ENCODE measurements around the gene SPACA5B.
"Not testable (repeated sequence)": the region's sequence is repeated elsewhere in the genome, so short reads cannot be mapped to it uniquely, and the experiment has no call there.

Gene SPACA5B

DNA sequence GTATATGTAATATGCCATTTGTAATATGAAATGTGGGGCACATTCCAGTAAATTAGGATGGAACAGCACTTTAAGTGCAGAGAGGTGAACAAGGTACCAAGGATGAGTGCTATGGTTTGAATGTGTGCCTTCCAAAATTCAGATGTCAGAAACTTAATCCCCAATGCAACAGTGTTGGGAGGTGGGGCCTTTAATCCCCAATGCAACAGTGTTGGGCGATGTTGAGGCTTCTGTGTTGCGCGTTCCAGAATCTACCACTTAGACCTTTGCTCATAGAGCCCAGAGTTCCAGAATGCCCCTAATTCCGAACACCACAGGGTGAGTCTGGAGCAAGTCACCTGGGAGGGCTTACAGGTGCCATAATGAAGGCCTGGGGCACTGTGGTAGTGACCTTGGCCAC is at the start of gene SPACA5B:
TSS of gene SPACA5B (plus strand) at position 301 of the 400 bp plus-strand sequence. CDS start at position 363, 62 bp downstream.
- FAIRE-seq, result not testable (repeated sequence)

DNA sequence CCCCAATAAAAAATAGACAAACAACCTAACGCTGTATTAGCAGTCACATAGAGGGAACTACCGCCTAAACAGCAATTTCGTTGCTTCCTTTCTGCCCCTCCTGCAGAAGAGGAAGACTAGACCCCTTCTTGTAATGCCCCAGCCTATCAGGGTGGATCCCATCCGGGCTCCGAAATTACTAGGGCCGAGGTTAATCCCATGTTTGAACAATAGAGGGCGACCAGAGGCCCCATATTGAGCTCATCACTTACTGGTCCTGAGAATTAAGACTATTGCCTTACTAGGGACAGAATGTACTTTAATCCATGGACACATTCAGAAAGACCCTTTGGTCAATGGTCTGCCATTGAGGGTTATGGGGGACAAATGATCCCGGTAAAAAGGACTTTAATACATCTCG is 47.2 kb upstream of the SPACA5B start:
- peak; percentile 61 for FAIRE-seq

DNA sequence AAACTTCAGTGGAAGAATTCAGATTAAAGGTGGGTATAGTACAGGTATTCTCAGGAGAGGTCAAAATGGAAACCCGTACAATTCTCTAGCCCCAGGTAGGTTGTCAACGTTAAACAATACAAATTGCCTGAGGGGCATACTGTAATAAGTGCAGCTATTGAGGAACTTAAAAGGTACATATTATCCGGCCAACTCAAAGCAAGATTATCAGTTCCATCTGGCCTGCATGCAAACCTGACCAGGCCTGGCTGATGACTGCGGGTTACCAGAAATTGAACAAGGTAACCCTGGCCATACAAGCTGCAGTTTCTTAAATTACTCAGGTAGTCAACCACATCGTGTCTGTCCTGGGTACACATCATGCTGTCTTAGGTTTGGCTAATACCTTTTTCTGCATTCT is 46.7 kb upstream of the SPACA5B start:
- FAIRE-seq, result no peak

DNA sequence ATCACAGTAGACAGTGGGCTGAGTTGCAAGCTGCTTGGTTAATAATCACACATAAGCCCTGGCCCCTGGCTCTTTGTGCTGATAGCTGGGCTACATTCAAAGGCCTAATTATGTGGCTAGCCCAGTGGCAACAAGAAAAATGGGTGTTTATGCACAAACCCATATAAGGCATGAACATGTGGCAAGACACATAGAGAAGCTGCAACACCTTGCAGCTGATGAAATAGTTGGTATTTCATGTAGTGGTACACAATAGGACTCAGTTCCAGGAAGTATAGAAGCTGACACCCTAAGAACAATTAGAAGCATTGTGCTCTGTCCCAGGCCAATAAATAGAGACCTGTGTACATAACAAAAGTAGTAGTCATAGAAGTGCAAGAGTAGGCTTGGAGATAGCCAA is 44.3 kb upstream of the SPACA5B start:
- no peak for FAIRE-seq

DNA sequence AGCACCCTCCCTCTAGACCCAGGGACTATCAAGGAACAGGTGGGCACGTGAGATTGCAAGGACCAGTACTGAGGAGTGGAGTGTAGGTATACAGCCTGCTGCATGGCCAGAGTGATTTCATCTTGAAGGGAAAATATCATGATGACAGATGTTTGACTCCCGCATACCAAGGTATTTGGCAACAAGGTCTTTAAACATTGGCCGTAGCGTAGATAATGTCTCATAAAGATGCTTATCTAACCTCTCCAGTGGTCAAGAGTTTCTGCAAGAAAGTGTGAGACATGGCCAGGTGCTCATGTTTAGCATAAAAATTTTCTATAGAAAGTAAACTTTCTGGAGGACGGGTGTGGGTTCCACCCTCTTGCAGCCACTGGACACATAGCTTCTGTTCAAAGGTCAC is 40.3 kb upstream of the SPACA5B start:
- FAIRE-seq, result no peak

DNA sequence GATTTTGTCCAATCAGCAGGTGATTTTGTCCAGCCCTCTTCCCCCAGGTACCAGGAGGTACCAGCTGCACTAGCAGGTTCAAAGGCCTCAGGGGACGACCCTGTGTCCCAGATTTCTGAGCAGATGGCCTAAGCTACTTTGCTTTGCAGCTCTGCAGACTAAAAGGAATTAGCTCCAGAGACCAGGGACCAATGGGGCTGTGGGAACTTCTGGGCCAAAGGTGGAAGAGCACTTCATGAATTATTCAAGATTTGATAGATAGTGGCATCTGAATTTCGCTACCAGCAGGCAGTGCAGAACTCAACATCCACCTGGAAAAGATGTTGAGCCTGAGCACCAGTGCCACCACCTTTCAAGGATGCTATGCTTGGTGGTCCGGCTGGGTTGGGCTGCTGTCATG is 37.9 kb upstream of the SPACA5B start:
- FAIRE-seq, result not testable (repeated sequence)

DNA sequence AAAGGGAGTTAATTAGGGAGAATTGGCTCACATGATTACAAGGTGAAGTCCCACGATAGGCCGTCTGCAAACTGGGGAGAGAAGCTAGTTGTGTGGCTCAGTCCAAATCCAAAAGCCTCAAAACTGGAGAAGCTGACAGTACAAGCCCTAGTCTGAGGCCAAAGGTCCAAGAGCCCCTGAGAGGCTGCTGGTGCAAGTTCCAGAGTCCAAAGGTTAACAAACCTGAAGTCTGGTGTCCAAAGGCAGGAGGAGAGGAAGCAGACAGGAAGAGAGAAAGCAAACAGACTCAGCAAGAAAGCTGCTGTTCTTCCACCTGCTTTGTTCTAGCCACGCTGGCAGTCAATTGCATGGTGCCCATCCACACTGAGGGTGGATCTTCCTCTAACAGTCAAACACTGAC is 29.0 kb upstream of the SPACA5B start:
- FAIRE-seq, result no peak

DNA sequence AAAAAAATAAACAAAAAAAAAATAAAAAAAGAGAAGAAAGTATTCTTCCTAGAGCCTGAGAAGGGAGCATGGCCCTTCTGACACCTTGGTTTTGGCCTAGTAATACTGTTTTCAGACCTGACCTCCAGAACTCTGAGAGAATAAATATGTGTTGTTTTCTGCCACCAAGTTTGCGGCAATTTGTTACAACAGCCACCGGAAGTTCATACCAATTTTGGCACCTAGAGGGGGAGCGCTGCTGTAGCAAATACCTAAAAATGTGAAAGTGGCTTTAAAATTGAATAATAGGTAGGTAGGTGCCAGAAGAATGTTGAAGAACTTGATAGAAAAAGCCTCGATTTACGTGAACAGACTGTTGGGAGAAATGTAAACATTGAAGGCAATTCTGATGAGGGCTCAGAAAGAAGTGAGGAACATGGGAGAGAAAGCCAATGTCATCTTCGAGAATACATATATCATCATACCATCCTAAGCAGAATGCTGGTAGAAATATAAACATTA is 27.5 kb upstream of the SPACA5B start:
- no peak for FAIRE-seq

DNA sequence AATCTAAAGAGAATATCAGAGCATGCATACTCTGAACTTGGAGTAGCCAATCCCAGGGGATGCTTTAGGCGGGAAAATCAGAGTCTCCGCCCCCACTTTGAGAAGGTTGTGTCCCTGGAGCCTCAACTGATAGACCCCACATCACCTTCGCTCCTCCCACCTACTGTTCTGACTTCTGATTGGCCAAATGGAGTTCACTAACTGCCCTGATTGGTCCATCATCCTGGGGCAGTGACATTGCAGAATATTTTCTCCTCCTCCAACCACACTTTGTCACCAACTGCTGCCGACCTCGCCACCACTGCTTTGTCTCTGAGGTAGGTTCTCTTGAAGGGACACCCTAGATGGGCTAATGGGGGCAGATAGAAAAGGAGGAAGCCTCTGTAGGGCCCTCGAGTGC is 22.7 kb upstream of the SPACA5B start:
- no peak for FAIRE-seq

DNA sequence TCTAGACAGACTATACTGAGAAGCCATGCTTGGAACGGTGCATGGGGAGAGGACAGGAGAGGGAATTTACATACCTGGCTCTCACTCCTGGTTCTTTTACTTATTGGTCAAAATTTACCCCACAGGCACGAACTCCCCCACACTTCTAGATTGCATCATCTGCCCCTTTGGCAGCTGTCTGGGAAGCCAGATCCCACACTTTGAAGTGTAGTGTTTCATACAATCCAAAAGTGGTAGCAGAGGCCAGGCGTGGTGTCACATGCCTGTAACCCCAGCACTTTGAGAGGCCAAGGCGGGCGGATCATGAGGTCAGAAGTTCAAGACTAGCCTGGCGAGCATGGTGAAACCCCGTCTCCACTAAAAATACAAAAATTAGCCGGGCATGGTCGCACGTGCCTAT is 5.1 kb upstream of the SPACA5B start:
- FAIRE-seq, result not testable (repeated sequence)

DNA sequence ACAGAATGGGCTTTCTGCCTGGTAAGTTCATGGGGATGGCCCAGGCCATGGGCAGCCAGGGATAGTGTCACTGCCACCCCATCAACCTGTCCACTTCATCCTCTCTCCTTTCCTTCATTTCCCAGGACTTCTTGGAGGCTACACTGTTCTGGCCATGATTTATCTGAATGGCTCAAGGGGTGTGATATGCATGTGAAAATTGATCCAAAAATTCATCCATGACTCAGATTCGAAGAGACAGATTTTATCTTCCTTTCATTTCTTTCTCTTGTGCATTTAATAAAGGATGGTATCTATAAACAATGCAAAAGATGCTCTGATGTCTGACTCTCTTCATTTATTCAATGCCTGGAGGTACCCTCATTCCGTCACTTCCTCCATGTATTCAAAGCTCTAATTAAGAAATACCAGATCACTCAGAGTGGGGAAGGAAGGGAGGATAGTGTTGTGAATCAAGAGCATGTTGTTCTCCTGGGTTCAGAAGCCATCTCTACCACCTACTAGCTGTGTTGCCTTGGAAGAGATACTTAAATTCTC is 1.9 kb downstream of the SPACA5B start:
- FAIRE-seq, result not testable (repeated sequence)

DNA sequence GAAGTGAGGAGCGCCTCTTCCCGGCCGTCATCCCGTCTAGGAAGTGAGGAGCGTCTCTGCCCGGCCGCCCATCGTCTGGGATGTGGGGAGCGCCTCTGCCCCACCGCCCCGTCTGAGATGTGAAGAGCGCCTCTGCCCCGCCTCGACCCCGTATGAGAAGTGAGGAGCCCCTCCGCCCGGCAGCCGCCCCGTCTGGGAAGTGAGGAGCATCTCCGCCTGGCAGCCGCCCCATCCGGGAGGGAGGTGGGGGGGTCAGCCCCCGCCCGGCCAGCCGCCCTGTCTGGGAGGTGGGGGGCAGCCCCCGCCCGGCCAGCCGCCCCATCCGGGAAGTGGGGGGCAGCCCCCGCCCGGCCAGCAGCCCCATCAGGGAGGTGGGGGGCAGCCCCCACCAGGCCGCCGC is 8.7 kb downstream of the SPACA5B start:
- not testable (repeated sequence) for FAIRE-seq

DNA sequence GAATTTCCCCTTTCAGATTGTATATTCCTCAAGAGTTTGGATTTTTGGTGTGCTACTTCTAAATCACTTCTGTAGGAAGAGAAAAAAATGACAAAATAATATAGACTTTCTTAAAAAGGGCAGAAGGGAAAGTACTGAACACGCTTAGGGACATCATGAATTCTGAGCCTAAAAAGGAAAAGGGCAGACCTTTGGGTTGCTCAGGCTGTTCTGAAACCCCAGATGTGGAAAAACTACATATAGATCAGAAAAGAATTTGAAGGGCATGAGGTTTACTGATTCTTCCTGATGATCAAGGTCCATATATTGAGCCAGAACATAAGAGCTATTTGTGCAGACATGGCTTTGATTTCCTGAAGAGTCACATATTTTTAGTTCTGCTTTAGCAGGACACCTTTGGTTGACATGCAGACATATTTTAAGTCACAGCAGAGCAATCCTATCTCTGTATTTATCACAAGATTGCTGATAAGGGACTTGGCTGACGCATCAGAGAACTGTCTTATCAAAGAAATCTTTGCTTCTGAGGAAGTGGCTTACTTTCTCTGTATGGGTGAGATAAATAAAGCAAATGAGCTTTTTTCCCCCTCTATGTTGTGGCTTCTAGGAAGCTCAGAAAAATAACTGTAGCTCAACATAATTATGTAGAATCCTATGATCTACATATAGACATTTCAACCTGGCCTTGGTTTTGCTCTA is 11.5 kb downstream of the SPACA5B start:
- FAIRE-seq, result peak; percentile 93

DNA sequence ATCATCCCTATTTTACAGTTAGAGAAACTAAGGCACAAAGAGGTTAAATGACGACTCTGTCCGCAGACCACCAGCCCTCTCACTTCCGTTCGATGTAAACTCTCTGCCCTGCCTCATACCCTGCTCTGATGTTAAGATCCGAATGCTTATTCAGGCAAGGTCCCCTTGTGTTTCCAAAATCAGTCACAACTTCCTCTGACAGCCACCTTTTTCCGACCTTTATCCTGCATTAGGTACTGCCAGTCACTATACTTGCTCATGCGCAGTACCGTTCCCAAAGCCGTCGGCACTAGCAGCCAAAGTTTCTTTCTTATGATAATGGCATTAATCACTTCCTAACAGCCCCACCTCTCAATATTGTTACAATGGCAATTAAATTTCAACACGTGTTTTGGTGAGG is 12.3 kb downstream of the SPACA5B start:
- FAIRE-seq, result not testable (repeated sequence)

DNA sequence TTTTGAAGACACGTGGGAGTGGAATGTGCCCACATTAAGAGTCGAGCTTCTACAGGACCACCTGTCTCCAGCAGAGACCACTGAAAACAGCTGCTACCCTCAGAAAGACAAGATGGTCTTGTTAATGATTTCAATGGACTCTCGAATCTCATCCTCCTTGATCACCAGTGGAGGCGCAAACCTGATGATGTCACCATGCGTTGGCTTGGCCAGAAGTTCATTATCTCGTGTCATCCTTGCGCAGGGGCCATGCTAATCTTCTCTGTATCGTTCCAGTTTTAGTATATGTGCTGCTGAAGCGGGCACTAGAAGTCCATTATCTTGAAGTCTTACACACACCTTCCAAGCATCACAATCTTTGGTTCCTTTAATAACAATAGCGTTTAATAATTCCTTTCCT is 23.3 kb downstream of the SPACA5B start:
- FAIRE-seq, result no peak

DNA sequence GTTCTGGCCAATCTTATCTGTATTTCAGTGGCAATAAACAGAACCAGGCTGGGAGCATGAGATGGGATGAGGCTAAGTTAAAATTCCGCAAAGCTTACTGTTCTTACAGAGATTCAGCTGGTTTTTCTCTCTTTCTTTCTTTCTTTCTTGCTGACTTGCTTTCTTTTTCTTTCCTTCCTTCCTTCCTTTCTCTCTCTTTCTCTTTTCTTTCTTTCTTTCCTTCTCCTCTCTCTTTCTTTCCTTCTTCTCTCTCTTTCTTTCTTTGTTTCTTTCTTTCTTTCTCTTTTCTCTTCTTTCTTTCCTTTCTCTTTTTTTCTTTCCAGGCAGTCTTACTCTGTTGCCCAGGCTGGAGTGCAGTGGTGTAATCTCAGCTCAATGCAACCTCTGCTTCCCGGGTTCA is 24.4 kb downstream of the SPACA5B start:
- FAIRE-seq, result no peak

DNA sequence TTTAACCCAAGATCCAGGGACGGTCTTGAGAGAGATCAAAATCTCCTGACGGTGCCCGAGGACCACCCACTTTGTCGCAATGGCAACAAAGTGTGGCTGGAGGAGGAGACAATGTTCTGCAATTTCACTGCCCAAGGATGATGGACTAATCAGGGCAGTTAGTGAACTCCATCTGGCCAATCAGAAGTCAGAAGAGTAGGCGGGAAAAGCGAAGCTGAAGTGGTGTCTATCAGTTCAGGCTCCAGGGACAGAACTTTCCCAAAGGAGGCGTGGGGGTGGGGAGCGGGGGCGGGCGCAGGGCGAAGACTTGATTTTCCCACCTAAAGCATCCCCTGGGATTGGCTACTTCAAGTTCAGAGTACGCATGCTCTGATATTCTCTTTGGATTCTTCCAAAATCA is 25.6 kb downstream of the SPACA5B start:
- no peak for FAIRE-seq

DNA sequence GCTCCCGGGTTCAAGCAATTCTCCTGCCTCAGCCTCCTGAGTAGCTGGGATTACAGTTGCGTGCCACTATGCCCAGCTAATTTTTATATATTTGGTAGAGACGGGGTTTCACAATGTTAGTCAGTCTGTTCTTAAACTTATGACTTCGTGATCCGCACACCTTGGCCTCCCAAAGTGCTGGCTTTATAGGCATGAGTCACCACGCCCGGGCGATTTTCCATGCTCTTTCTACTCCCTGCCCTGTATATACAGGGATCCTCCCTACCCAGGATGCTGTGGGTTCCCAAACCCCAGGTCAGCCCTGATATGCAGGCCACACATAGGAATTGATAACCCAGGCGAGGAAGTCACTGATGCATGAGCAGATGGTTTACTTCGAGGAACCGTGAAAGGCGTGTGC is 34.8 kb downstream of the SPACA5B start:
- FAIRE-seq, result no peak

DNA sequence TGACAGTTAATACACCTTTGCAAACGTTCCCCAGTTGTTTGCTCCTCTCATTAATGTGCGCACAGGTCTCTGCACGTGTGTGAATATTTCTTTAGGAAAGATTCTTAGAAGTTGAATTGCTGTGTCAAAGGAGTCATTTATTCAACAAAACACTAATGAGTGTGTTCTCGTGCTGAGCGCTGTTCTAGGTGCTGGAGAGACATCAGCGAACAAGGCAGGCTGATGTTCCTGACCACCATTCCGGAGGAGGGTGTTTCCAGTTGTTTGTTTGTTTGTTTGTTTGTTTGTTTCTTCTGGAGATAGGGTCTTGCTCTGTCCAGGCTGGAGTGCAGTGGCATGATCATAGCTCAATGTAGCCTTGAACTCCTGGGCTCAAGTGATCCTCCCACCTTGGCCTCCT is 35.9 kb downstream of the SPACA5B start:
- FAIRE-seq, result not testable (repeated sequence)

DNA sequence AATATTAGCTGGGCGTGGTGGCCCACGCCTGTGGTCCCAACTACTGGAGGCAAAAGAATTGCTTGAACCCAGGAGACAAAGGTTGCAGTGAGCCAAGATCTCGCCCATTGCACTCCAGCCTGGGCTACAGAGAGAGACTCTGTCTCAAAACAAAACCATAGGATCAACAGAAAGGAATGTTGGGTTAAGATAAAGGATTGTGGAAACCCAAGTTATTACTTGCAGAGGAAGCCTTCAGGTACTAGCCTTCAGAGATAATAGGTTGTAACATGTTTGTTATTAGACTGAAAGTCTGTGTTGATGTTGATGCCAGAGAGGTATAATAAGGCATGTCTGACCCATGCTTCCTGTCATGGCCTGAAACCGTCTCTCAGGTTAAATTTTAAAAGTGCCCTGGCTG is 49.3 kb downstream of the SPACA5B start:
- FAIRE-seq, result no peak

DNA sequence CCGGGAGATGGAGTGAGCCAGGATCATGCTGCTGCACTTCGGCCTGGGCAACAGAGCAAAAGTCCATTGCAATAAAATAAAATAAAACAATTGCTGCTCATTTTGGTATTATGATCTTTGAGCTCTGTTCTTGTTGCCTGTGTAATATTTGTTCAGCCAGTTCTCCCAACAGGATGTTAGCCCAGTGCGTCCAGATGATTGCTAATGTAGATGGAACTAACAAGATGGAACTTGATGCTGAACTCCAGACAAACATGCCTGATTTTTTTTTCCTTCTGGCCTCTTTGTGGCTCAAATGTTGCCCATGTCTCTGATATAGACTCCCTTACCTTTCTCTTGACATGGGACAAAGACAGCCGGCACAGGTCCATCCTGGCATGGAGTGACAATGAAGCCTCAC is 50.4 kb downstream of the SPACA5B start:
- FAIRE-seq, result no peak

DNA sequence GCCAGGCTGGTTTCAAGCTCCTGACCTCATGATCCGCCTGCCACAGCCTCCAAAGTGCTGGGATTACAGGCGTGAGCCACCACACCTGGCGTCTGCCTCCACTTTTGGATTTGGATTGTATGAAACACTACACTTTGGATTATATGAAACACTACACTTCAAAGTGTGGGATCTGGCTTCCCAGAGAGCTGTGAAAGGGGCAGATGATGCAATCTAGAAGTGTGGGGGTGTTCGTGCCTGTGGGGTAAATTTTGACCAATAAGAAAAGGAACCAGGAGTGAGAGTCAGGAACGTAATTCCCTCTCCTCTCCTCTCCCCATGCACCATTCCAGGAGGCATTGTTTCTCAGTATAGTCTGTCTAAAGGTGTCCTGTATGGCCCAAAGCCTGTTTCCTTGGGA is 51.5 kb downstream of the SPACA5B start:
- FAIRE-seq, result not testable (repeated sequence)
